H1 (cell line): ENCODE results near the gene GTF2H3. TPM values are rescaled to one million over a fixed set of nuclear protein-coding genes. Genes with fewer than 3 reads are reported as not detected.

ENCODE experiments used
- CTCF ChIA-PET: fragments of 300-600 bp; sonication (Branson Sonifier 250); formaldehyde crosslinking; loops from one replicate; lab custom pipeline; 2021; ENCODE audit not compliant: partially characterized antibody; lab: Charles Lee
- POLR2A ChIA-PET: fragments of 300-600 bp; sonication (Branson Sonifier 250); formaldehyde crosslinking; loops from one replicate; lab custom pipeline; 2021; ENCODE audit warnings: inconsistent platforms; ENCODE audit not compliant: partially characterized antibody; lab: Charles Lee
- DNase-seq, 2 experiments: peaks; one replicate each; pipeline versions ENCODE4 v3.0.0 to v3.0.0-alpha.2; 2010 to 2022; ENCODE audit warnings: low spot score in 2 of 2, low read depth in 1 of 2, mixed read lengths in 1 of 2
- FAIRE-seq: peaks from 2 replicates; lab custom pipeline; 2011; peaks lifted over from hg19 to GRCh38; lab: Jason Lieb, UNC
- H2AFZ ChIP-seq: 2 replicates; pipeline ENCODE4 v1.8.1; 2012; ENCODE audit warnings: low read length, inconsistent platforms
- H2AK5ac ChIP-seq: 2 replicates; pipeline ENCODE4 v1.6.1; 2013; ENCODE audit warnings: low read depth, low read length
- H2BK120ac ChIP-seq: replicated peaks from 2 replicates; pipeline ENCODE3; 2013; ENCODE audit warnings: low read depth, low read length, inconsistent platforms
- H2BK12ac ChIP-seq: 2 replicates; pipeline ENCODE4 v1.6.1; 2013; ENCODE audit warnings: low read depth, low read length
- H2BK15ac ChIP-seq: 2 replicates; pipeline ENCODE4 v1.6.1; 2013; ENCODE audit warnings: low read length
- H2BK20ac ChIP-seq: 2 replicates; pipeline ENCODE4 v1.6.1; 2013; ENCODE audit warnings: low read length
- H2BK5ac ChIP-seq: 2 replicates; pipeline ENCODE4 v1.6.1; 2013; ENCODE audit warnings: low read depth, low read length
- H3K14ac ChIP-seq: 2 replicates; pipeline ENCODE4 v1.6.1; 2013; ENCODE audit warnings: inconsistent platforms; ENCODE audit not compliant: insufficient read length
- H3K18ac ChIP-seq: 2 replicates; pipeline ENCODE4 v1.6.1; 2013; ENCODE audit warnings: low read length; ENCODE audit errors: extremely low read depth
- H3K23ac ChIP-seq: 2 replicates; pipeline ENCODE4 v1.6.1; 2013; ENCODE audit warnings: inconsistent platforms; ENCODE audit not compliant: insufficient read length
- H3K23me2 ChIP-seq: 2 replicates; pipeline ENCODE4 v1.6.1; 2013; ENCODE audit warnings: low read depth, low read length
- H3K27ac ChIP-seq: 2 replicates; pipeline ENCODE4 v1.6.1; 2011; ENCODE audit warnings: low read depth, low read length, inconsistent platforms
- H3K27me3 ChIP-seq, 4 experiments: replicated peaks in 1 of 4; 1 replicate in 1 of 4; 2 replicates in 3 of 4; pipeline versions ENCODE4 v1.6.1 to v1.8.1; 2011 to 2013; ENCODE audit warnings: low read length in 3 of 4, mild to moderate bottlenecking in 3 of 4, inconsistent platforms in 2 of 4, mixed read lengths in 2 of 4, moderate library complexity in 1 of 4; ENCODE audit not compliant: control insufficient read depth in 3 of 4, insufficient read depth in 3 of 4; ENCODE audit errors: extremely low read depth in 1 of 4
- H3K36me3 ChIP-seq, 4 experiments: 2 replicates each; pipeline versions ENCODE4 v1.6.1 to v1.8.1; 2011 to 2013; ENCODE audit warnings: mild to moderate bottlenecking in 4 of 4, low read length in 3 of 4, moderate library complexity in 2 of 4, control low read depth in 1 of 4, inconsistent platforms in 1 of 4; ENCODE audit not compliant: insufficient read depth in 4 of 4, control insufficient read depth in 2 of 4
- H3K4ac ChIP-seq: replicated peaks from 2 replicates; pipeline ENCODE3; 2013; ENCODE audit warnings: low read length, low read depth, mixed read lengths, inconsistent platforms; ENCODE audit not compliant: insufficient read length
- H3K4me1 ChIP-seq, 4 experiments: replicated peaks in 1 of 4; 1 replicate in 1 of 4; 2 replicates in 3 of 4; pipeline versions ENCODE4 v1.6.1 to v1.8.1; 2011 to 2013; ENCODE audit warnings: low read length in 3 of 4, inconsistent platforms in 2 of 4, mixed read lengths in 1 of 4; ENCODE audit not compliant: insufficient read depth in 4 of 4, control insufficient read depth in 3 of 4
- H3K4me2 ChIP-seq, 2 experiments: 2 replicates each; pipeline versions ENCODE4 v1.6.1 to v1.8.1; 2011 to 2013; ENCODE audit warnings: low read depth in 2 of 2, low read length in 2 of 2, control low read depth in 1 of 2, inconsistent platforms in 1 of 2, mild to moderate bottlenecking in 1 of 2; ENCODE audit not compliant: insufficient read depth in 1 of 2
- H3K4me3 ChIP-seq, 4 experiments: fragments of 200-600, 300-600 bp in 1 of 4; sonication (generic), shearing (Covaris generic), sonication (Bioruptor Twin) in 1 of 4; 2 replicates each; pipeline versions ENCODE4 v1.5.1 to v1.8.1; 2011 to 2016; ENCODE audit warnings: low read length in 4 of 4, low read depth in 3 of 4, control low read depth in 2 of 4, inconsistent platforms in 2 of 4, mild to moderate bottlenecking in 2 of 4, mixed read lengths in 1 of 4, moderate library complexity in 1 of 4; ENCODE audit not compliant: insufficient read depth in 2 of 4; ENCODE audit errors: extremely low read depth in 1 of 4
- H3K56ac ChIP-seq: replicated peaks from 2 replicates; pipeline ENCODE3; 2013; ENCODE audit warnings: low read depth, mild to moderate bottlenecking, mixed read lengths, low read length, inconsistent platforms; ENCODE audit not compliant: insufficient read length
- H3K79me1 ChIP-seq: 2 replicates; pipeline ENCODE4 v1.6.1; 2013; ENCODE audit warnings: low read depth, low read length, control low read depth
- H3K79me2 ChIP-seq, 2 experiments: 2 replicates each; pipeline versions ENCODE4 v1.6.1 to v1.8.1; 2012 to 2013; ENCODE audit warnings: low read length in 2 of 2, mild to moderate bottlenecking in 2 of 2, inconsistent platforms in 1 of 2; ENCODE audit not compliant: insufficient read depth in 2 of 2, control insufficient read depth in 1 of 2
- H3K9ac ChIP-seq, 4 experiments: replicated peaks in 1 of 4; 1 replicate in 1 of 4; 2 replicates in 3 of 4; pipeline versions ENCODE4 v1.6.1 to v1.8.1; 2011 to 2013; ENCODE audit warnings: low read depth in 3 of 4, low read length in 3 of 4, control low read depth in 2 of 4, mild to moderate bottlenecking in 2 of 4, moderate library complexity in 2 of 4, inconsistent platforms in 1 of 4; ENCODE audit errors: extremely low read depth in 1 of 4
- H3K9me3 ChIP-seq, 2 experiments: 2 replicates each; pipeline versions ENCODE4 v1.6.1 to v1.8.1; 2012 to 2013; ENCODE audit warnings: mild to moderate bottlenecking in 2 of 2, moderate library complexity in 2 of 2, control low read depth in 1 of 2, inconsistent platforms in 1 of 2, low read depth in 1 of 2, low read length in 1 of 2, mixed read lengths in 1 of 2; ENCODE audit not compliant: insufficient read depth in 2 of 2
- H4K20me1 ChIP-seq, 2 experiments: replicated peaks in 1 of 2; 2 replicates each; pipeline versions ENCODE3 to v1.8.1; 2011 to 2013; ENCODE audit warnings: inconsistent platforms in 2 of 2, low read length in 2 of 2, mild to moderate bottlenecking in 1 of 2; ENCODE audit not compliant: insufficient read depth in 2 of 2, control insufficient read depth in 1 of 2
- H4K5ac ChIP-seq: 2 replicates; pipeline ENCODE4 v1.6.1; 2013; ENCODE audit warnings: low read length, low read depth, mixed read lengths, inconsistent platforms; ENCODE audit not compliant: insufficient read length
- H4K8ac ChIP-seq: 2 replicates; pipeline ENCODE4 v1.8.0; 2013; ENCODE audit warnings: mild to moderate bottlenecking, moderate library complexity, low read length, inconsistent platforms; ENCODE audit not compliant: insufficient read depth; ENCODE audit errors: extremely low read depth
- H4K91ac ChIP-seq: replicated peaks from 2 replicates; pipeline ENCODE3; 2013; ENCODE audit warnings: low read length, mixed read lengths, inconsistent platforms; ENCODE audit not compliant: insufficient read length
- KDM1A ChIP-seq: fragments of 200-600, 300-600 bp; sonication (generic); IDR thresholded peaks from 2 replicates; pipeline ENCODE4 v1.7.1; 2016; ENCODE audit warnings: mild to moderate bottlenecking, low read length, borderline replicate concordance
- SP4 ChIP-seq: IDR thresholded peaks from 2 replicates; pipeline ENCODE4 v1.6.1; 2012; ENCODE audit warnings: low read length, inconsistent platforms
- YY1 ChIP-seq: IDR thresholded peaks from 2 replicates; pipeline ENCODE4 v1.6.1; 2011; ENCODE audit warnings: low read depth, mild to moderate bottlenecking, low read length
- WGBS, 2 experiments: shearing (Covaris generic) in 1 of 2; methylation state at CpG; one replicate each; pipeline versions ENCODE4 v1.1.6 to v1.1.7; 2013 to 2015; ENCODE audit warnings: low lambda C conversion rate in 2 of 2, mixed read lengths in 2 of 2, inconsistent platforms in 1 of 2, low coverage in 1 of 2, missing lambda C conversion rate in 1 of 2; ENCODE audit not compliant: insufficient replicate concordance in 2 of 2, insufficient coverage in 1 of 2, insufficient read length in 1 of 2; ENCODE audit errors: extremely low coverage in 1 of 2, missing lambda C conversion rate in 1 of 2; 5-methylcytosine and 5-hydroxymethylcytosine counted together
- polyA plus RNA-seq, 7 experiments: library from polyadenylated mRNA; depleted of rRNA in 3 of 7; stranded (reverse) in 5 of 7; unstranded in 2 of 7; fragments of >200 nt in 5 of 7; fragments of 200-250 nt in 2 of 7; gene quantifications; 1 replicate in 5 of 7; 2 replicates in 1 of 7; 4 replicates in 1 of 7; pipeline versions ENCODE4 v1.2.1 to v1.2.3, GENCODE V29; 2011 to 2013; ENCODE audit warnings: missing spikeins in 2 of 7, mixed read lengths in 2 of 7
- total RNA-seq: library from RNA; stranded (reverse); fragmentation: NEBNext Ultra II Directional; extraction: Animal tissue kit (Norgen Biotek cat#: 25700); gene quantifications from 2 replicates; pipeline ENCODE4 v1.2.1, GENCODE V29; 2021

Gene GTF2H3
- total and polyA plus RNA-seq, 2 of the 8 experiments (the other 6 are each of a cell fraction or from before 2014, with no cell fraction given), result 21.0 to 32.1 TPM

- H3K79me2 ChIP-seq, result peaks cover 0 to 20% of the 10 kb centered on the region in 2 experiments; a peak in 2 of 4 replicates
- WGBS, 2 experiments, result 38% methylated on average over 19 of the region's 19 CpGs; no CpG with 5 or more reads in 1 of the 2 experiments
- peak overlapping the region; percentile 66 to 94 (median 86) for H3K9ac ChIP-seq
- peak overlapping the region; percentile 81 for H3K27ac ChIP-seq
- peaks cover 0 to 2% of the 10 kb centered on the region in 2 experiments for H4K20me1 ChIP-seq
- CTCF ChIA-PET, result no interaction called here
- H3K18ac ChIP-seq, result no peak overlapping the region
- H3K4me2 ChIP-seq, result peak overlapping the region; percentile 63 to 81
- peaks cover 0 to 14% (median 12%) of the 10 kb centered on the region in 4 experiments; a peak in 5 of 8 replicates for H3K36me3 ChIP-seq
- peaks cover 2% of the 10 kb centered on the region for H3K79me1 ChIP-seq
- no peak overlapping the region for H3K14ac ChIP-seq
- H3K23ac ChIP-seq, result no peak overlapping the region
- no peak overlapping the region for H2BK15ac ChIP-seq
- POLR2A ChIA-PET, result interaction anchor here (0.9 to 3.1 kb wide), 6 partner anchors 9 to 401 kb away, joined by 3 to 14 read pairs (median 6); partner anchors contain the start of genes ATP6V0A2, DDX55, MPHOSPH9 and MTRFR
- DNase-seq (no peak), FAIRE-seq (no peak)
- H3K23me2 ChIP-seq, result peaks cover 3% of the 10 kb centered on the region; the same call in 1 of the 2 replicates
- no peak overlapping the region for H4K91ac ChIP-seq
- peak overlapping the region; percentile 80; the same call in 1 of the 2 replicates for H2BK5ac ChIP-seq
- H3K4ac ChIP-seq, result no peak overlapping the region
- no peak overlapping the region for H2BK20ac ChIP-seq
- H4K8ac ChIP-seq, result no peak overlapping the region
- TF ChIP-seq SP4 (no peak), YY1 (0 out of 2 replicates have a peak, but pooled peaks have one; percentile 31), KDM1A (peak; percentile 59; the same call in 1 of the 2 replicates)
- no peak overlapping the region for H2BK12ac ChIP-seq
- H3K4me3 ChIP-seq, result peak overlapping the region; percentile 75 to 94 (median 92)
- H3K4me1 ChIP-seq, result peaks cover 0 to 4% (median 0%) of the 10 kb centered on the region in 4 experiments; a peak in 3 of 7 replicates
- no peak overlapping the region for H2BK120ac ChIP-seq
- H2AFZ ChIP-seq, result no peak overlapping the region
- H3K9me3 ChIP-seq, result no peaks in the 10 kb centered on the region
- no peak overlapping the region for H2AK5ac ChIP-seq
- H4K5ac ChIP-seq, result peak overlapping the region; percentile 18
- H3K27me3 ChIP-seq, result no peaks in the 10 kb centered on the region
- H3K56ac ChIP-seq, result no peak overlapping the region
Measured at GRCh38 chr12:123634142-123634561, 523 bp downstream of the GTF2H3 start.
